ENCODE measurements around the gene ATP2C2. TPM values are rescaled to one million over a fixed set of nuclear protein-coding genes. Genes with fewer than 3 reads are reported as not detected.

ATP2C2 gene
- total RNA-seq, 1 experiment from 2014 or later: not detected

DNA sequence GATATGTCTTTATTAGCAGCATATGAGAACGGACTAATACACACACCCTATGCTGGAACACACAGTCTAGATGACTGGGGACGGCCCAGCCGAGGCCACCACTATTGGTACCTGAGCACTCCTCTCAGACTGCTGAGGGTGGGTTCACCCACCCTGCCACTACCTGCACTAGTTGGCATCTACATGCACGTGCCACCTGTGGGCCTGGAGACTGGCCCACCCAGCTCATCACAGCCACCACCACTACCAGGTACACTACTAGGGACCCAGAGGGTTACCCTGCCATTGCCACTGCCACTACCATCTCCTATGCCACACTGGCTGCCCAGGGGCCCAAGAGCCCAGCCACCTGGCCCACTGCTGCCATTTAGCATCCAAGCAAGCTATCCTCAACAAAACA is 103.6 kb downstream of the ATP2C2 start:
- DNase-seq (ENCODE audit: low read depth): no peak
- in situ Hi-C loops (cut with HindIII; ENCODE audit: low pct_unique_long_range_greater_than_20kb, low sequenced_read_pairs): no loop called here

DNA sequence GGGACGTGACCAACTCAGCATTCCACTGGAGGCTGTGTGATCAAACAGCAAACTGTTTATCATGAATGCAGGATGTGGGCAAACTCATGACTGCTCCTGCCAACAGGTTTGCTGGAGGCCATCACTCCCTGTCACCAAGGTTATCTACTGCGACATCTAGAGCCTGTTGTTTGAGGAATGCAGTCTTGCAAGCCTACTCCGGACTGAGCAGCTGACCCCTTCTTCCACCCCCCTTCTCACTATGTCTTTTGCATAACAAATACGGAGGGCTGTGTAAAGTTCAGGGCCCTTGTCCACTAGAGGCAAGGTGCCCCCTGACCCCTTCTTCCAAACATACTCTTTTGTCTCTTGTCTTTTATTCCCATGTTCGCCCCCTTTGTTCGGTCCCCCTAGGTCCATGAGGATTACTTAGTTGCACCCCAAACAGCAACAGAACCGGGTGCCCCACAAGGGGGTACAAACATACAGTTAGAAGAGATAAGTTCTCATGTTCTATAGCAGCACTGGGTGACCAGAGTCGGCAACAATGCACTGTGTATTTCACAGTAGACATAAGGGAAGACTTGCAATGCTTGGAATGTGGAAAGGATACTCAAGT is 107.4 kb downstream of the ATP2C2 start:
- in situ Hi-C loops (cut with HindIII; ENCODE audit: low pct_unique_long_range_greater_than_20kb, low sequenced_read_pairs): no loop called here
- no peak for DNase-seq (ENCODE audit: low read depth)

- in situ Hi-C loops (cut with HindIII; ENCODE audit: low pct_unique_long_range_greater_than_20kb, low sequenced_read_pairs): no loop called here
- no peak for DNase-seq (ENCODE audit: low read depth)
These were observed 108.1 kb downstream of the ATP2C2 start for GRCh38 chr16:84476401-84476800.

- DNase-seq (ENCODE audit: low read depth): no peak
- in situ Hi-C loops (cut with HindIII; ENCODE audit: low pct_unique_long_range_greater_than_20kb, low sequenced_read_pairs): no loop called here
These were observed 109.3 kb downstream of the ATP2C2 start for GRCh38 chr16:84477661-84478060.

DNA sequence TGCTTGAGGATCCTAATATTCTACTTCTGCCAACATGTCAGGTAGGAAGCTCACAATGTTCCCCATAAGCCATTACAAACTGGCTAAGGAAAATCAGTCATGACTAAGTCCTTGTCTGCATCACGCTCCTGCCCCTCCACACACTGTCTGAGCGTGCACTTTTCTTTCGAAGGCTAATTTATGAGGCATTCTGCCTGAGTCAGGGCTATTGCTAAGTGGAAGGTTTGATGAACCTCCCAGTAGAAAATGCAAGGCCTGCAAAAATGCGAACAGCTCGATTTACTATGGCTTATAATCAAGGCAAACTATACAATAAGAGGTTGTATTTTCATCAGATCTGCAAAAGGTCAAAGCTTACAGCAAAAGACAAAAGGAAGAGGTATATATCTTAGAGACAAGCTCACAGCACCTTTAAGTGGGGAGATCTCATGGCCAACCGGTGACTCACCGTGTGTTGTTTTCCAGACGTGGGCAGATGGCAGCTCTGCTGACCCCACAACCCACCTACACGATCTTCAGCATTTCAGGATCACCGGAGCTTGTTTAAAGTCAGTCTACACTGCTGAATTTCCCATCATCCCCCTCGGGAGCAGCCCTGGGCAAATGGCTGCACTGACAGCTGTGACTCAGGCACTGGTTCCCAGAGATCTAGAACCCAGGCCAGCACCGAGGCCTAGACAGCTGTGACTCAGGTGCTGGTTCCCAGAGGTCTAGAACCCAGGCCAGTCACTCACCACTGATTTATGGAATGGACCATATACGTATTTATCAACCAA is 110.0 kb downstream of the ATP2C2 start:
- in situ Hi-C loops (cut with HindIII; ENCODE audit: low pct_unique_long_range_greater_than_20kb, low sequenced_read_pairs): no loop called here
- DNase-seq (ENCODE audit: low read depth): peak; percentile 40

- in situ Hi-C loops (cut with HindIII; ENCODE audit: low pct_unique_long_range_greater_than_20kb, low sequenced_read_pairs): no loop called here
- DNase-seq (ENCODE audit: low read depth): no peak
These were observed 111.5 kb downstream of the ATP2C2 start for GRCh38 chr16:84479716-84480450.

DNA sequence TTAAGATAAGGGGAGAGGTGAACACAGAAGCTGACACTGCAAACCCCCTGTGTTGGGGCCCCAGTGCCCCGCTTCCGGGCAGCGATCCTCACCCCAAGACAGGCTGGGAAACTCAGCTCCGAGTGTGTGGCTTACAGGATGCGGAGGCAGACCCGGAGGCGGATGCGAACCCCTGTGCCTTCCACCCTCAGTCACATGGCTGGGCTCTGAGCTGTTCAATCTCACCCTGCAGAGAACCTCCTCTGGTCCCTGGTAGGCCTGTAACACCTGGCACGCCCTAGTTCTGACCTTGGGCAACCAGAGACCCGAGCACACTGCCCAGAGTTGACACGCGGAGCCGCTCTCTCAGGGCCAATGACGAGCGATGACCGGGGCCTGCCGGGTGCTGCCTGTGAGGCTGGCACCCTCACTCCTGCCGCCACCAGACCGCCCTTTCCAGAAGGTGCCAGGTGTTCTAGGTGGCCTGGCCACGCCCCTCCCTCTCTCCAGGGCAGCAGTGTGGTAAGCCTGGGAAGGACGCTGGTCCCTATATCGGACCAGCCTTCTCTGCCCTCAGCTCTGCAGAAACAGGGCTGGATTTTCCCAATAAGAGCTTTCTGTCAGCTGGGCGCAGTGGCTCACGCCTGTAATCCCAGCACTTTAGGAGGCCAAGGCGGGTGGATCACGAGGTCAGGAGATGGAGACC is 112.9 kb downstream of the ATP2C2 start:
- in situ Hi-C loops (cut with HindIII; ENCODE audit: low pct_unique_long_range_greater_than_20kb, low sequenced_read_pairs): no loop called here

DNA sequence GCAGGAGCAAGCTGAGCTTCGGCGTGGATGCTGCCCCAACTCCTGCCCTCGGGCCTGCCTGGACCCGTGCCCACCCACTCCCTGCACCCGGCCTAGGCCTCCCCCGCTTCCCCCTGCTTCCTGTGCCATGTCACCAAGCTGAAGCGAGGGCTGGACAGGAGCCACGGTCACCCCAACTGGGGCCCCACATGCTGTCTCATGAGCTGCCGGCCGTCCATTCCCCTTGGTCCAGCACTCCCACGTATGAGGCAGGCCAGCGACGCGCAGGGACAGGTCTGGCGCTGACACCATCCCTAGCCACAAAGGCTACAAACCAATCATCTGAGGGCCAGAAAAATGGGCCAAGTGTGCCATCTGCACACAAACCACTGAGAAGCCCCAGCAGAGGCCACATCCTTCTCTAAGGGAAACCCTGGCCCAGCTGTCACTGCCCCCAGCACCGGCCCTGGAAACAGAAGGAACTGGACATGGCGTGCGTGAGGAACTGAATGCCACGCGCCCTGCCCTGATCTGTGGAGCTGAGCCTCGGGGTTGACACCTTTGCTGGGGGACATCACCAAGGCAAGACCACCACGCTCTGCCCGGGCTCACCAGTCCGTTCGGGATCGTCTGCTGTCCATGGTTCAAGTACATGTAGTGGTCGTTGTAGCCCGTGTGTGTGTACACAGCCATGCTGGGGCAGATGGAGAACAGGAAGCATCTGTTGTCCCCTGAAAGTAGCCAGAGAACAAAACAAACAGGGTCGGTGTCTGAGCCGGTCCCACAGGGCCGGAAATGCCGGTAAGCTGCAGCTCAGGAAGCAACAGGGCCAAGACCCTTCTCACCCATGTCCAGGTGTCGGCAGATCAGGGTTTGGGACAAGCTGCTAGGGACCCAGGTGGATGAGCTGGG is 113.9 kb downstream of the ATP2C2 start:
- DNase-seq (ENCODE audit: low read depth): no peak
- in situ Hi-C loops (cut with HindIII; ENCODE audit: low pct_unique_long_range_greater_than_20kb, low sequenced_read_pairs): no loop called here

More for the DNA sequence above, 112.9 kb downstream of the ATP2C2 start:
- DNase-seq (ENCODE audit: low read depth): no peak

- in situ Hi-C loops (cut with HindIII; ENCODE audit: low pct_unique_long_range_greater_than_20kb, low sequenced_read_pairs): no loop called here
- no peak for DNase-seq (ENCODE audit: low read depth)
These were observed 114.9 kb downstream of the ATP2C2 start for GRCh38 chr16:84482951-84483881.

DNA sequence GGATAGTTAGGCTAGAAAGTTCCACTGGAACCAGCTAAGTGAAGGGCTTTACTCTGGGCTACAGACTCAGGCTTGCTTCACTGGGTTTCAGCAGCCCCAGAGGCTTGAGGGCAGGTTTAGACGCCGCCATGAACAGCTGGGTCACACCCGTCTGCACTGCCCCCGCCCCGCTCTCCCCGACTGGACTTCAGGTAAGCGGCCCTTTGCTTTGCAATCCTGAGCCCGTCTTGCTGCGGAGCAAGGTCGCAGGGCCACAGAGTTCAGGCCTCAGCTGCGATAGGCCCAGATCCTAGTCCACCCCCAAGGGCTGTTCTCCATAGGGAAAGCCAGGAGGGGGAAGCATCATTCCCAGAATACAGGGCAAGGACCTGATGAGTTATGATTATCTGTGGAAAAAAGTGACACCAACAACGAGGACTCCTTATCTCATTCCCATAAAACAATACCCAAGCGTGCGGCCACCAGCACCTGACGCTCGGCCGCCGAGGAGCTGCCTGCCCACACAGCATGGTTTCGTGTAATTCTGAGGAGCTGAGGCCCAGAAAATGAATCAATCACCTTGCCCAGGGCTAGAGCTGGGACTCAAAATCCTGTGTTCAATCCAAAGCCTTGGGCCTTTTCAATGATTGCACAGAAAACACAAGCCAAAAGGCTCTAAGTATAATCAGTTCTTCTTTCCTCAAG is 115.7 kb downstream of the ATP2C2 start:
- DNase-seq (ENCODE audit: low read depth): no peak
- in situ Hi-C loops (cut with HindIII; ENCODE audit: low pct_unique_long_range_greater_than_20kb, low sequenced_read_pairs): no loop called here

DNA sequence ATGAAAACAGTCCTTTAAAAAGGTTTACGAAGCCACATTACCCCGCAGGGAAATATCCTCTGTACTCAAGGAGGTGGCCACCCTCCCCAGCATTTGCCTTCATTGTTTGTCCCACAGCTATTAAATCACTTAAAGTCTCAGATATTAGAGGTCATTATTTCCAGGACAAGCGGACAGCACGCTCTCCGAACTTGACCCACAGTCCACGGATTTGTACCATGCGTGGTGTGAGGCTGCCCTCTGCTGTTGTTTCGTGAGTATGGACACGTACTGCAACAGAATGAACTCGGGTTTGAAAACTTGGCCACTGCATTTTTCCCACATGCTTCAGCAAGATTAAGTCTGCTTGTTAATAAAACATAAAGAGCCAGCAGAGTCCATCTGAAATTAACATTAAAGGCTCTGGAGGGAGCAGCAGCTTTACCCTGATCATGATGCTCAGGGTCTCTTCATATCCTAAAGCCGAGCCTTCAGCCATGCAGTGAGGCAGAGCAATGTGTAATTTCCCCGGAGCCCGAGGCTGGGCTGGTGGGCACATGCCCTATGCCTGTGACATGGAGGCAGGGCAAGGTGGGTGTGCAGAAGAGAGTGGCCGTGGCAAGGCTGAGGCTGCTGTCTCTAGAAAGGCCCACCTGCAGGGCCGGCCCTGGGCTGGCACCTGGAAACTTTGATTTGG is 116.4 kb downstream of the ATP2C2 start:
- peak; percentile 18 for DNase-seq (ENCODE audit: low read depth)
- in situ Hi-C loops (cut with HindIII; ENCODE audit: low pct_unique_long_range_greater_than_20kb, low sequenced_read_pairs): no loop called here

GRCh38 chr16:84485255-84486010 is 117.1 kb downstream of the ATP2C2 start:
- in situ Hi-C loops (cut with HindIII; ENCODE audit: low pct_unique_long_range_greater_than_20kb, low sequenced_read_pairs): no loop called here

GRCh38 chr16:84486126-84486525 is 117.8 kb downstream of the ATP2C2 start:
- in situ Hi-C loops (cut with HindIII; ENCODE audit: low pct_unique_long_range_greater_than_20kb, low sequenced_read_pairs): no loop called here
- DNase-seq (ENCODE audit: low read depth): no peak

More at GRCh38 chr16:84485255-84486010, 117.1 kb downstream of the ATP2C2 start:
- DNase-seq (ENCODE audit: low read depth): no peak

DNA sequence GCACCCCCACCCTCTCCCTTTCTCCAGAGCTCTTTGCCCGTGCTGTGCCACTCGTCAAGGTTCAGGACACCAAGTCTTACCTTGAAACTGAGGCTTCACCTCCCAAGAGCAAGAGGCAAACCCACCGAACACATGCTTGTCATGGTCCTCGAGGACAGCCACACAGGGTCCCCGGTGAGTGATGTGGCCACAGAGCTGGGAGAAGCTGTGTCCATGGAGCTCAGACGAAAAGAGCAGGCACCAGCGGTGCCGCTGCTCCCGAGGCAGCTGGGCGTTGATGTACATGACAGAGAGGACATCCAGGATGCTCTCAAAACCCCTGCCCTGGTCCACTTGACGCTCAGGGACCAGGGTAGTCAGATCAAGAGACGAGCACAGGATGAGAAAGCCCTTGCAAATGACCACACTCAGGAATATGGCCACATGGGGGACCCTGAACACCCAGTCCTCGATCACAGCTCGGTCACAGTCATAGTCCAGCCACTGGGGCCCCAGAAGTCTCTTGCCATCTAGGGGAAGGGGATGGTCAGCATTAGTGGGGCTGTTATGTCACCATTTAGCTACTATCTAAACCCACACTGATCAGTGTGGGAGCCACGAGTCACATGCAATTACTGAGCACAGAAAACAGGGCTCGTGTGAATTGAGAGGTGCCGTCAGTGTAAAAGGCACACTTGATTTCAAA is 118.4 kb downstream of the ATP2C2 start:
- no peak for DNase-seq (ENCODE audit: low read depth)
- in situ Hi-C loops (cut with HindIII; ENCODE audit: low pct_unique_long_range_greater_than_20kb, low sequenced_read_pairs): no loop called here

DNA sequence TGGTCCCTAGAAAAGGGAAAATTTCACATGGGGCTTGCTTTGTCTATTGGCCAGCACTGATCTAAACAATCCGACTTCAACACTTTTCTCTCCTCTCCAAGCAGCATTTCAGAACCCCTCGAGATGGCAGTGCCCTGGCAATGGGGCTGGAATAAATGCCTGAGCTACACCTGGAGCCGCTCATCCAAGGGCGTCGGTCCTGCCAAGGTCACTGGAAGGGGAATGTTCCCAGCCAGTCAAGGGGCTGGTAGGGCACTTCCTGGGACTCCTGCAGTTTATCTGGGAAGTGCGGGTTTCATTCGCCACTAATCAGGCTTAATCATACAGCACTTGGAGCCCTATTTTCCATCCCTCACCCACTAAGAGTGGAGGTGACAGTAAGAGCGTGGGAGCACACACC is 119.0 kb downstream of the ATP2C2 start:
- in situ Hi-C loops (cut with HindIII; ENCODE audit: low pct_unique_long_range_greater_than_20kb, low sequenced_read_pairs): no loop called here
- DNase-seq (ENCODE audit: low read depth): no peak

Measured in Caki2 (cell line).